ENCODE measurements around the gene TAF1D.

GRCh38 chr11:93737904-93738612 lies 3.2 kb downstream of the TAF1D start:
- TF ChIP-seq CTCF (IDR thresholded peaks at IDR 0.05) (no peak), POLR2A (IDR thresholded peaks at IDR 0.05) (no peak)
